H7 (cell line): Measurements from ENCODE around the gene BDNF. TPM values are rescaled to one million over a fixed set of nuclear protein-coding genes. Genes with fewer than 3 reads are reported as not detected.

Experiments
- DNase-seq: peaks from one replicate; pipeline ENCODE4 v3.0.0; 2012
- H3K27me3 ChIP-seq: 2 replicates; pipeline ENCODE4 v1.6.0; 2011; ENCODE audit warnings: mild to moderate bottlenecking, low read length; ENCODE audit not compliant: control insufficient read depth, insufficient read depth
- H3K36me3 ChIP-seq: replicated peaks from 2 replicates; pipeline ENCODE4 v1.5.1; 2011; ENCODE audit warnings: low read length; ENCODE audit not compliant: control insufficient read depth, insufficient read depth
- H3K4me3 ChIP-seq: 2 replicates; pipeline ENCODE4 v1.5.1; 2011; ENCODE audit warnings: low read depth, mild to moderate bottlenecking, control low read depth, low read length, moderate library complexity; ENCODE audit not compliant: insufficient read depth
- total RNA-seq: library from RNA; depleted of rRNA; stranded (reverse); fragments of >200 nt; shearing (Covaris generic); gene quantifications from 2 replicates; pipeline ENCODE4 v1.2.3, GENCODE V29; 2014; rRNA removed

Gene BDNF
- total RNA-seq, 1 experiment from 2014 or later: 2.2 TPM

- Histone ChIP-seq H3K4me3 (no peak overlapping the region), H3K27me3 (no peaks in the 10 kb centered on the region), H3K36me3 (peaks cover 34% of the 10 kb centered on the region)
- DNase-seq: no peak
Measured at GRCh38 chr11:27616711-27617110, 83.5 kb downstream of the BDNF start.

- no peaks in the 10 kb centered on the region for H3K27me3 ChIP-seq
- H3K36me3 ChIP-seq: peaks cover 32% of the 10 kb centered on the region
- DNase-seq: no peak
- no peak overlapping the region for H3K4me3 ChIP-seq
Measured at GRCh38 chr11:27615833-27616232, 84.4 kb downstream of the BDNF start.

GRCh38 chr11:27614092-27614491 lies 86.2 kb downstream of the BDNF start:
- no peak for DNase-seq
- Histone ChIP-seq H3K27me3 (no peaks in the 10 kb centered on the region), H3K36me3 (peaks cover 21% of the 10 kb centered on the region), H3K4me3 (no peak overlapping the region)

GRCh38 chr11:27612932-27613880 lies 87.0 kb downstream of the BDNF start:
- Histone ChIP-seq H3K36me3 (peaks cover 14% of the 10 kb centered on the region), H3K27me3 (no peaks in the 10 kb centered on the region), H3K4me3 (no peak overlapping the region)
- no peak for DNase-seq

- Histone ChIP-seq H3K36me3 (peaks cover 5% of the 10 kb centered on the region), H3K27me3 (no peaks in the 10 kb centered on the region), H3K4me3 (no peak overlapping the region)
- DNase-seq: no peak
Measured at GRCh38 chr11:27611947-27612455, 88.3 kb downstream of the BDNF start.

- no peak overlapping the region for H3K4me3 ChIP-seq
- H3K36me3 ChIP-seq: no peaks in the 10 kb centered on the region; the same call in 1 of the 2 replicates
- no peak for DNase-seq
- H3K27me3 ChIP-seq: no peaks in the 10 kb centered on the region
Measured at GRCh38 chr11:27611390-27611789, 88.9 kb downstream of the BDNF start.

GRCh38 chr11:27610946-27611345 lies 89.3 kb downstream of the BDNF start:
- DNase-seq: no peak
- Histone ChIP-seq H3K36me3 (no peaks in the 10 kb centered on the region; the same call in 1 of the 2 replicates), H3K4me3 (no peak overlapping the region), H3K27me3 (no peaks in the 10 kb centered on the region)

GRCh38 chr11:27610280-27610679 lies 90.0 kb downstream of the BDNF start:
- Histone ChIP-seq H3K27me3 (no peaks in the 10 kb centered on the region), H3K4me3 (no peak overlapping the region), H3K36me3 (no peaks in the 10 kb centered on the region)
- DNase-seq: no peak

GRCh38 chr11:27608951-27609350 lies 91.3 kb downstream of the BDNF start:
- H3K4me3 ChIP-seq: no peak overlapping the region
- DNase-seq: no peak
- no peaks in the 10 kb centered on the region for H3K27me3 ChIP-seq
- no peaks in the 10 kb centered on the region for H3K36me3 ChIP-seq

- H3K27me3 ChIP-seq: no peaks in the 10 kb centered on the region
- H3K36me3 ChIP-seq: no peaks in the 10 kb centered on the region
Measured at GRCh38 chr11:27605422-27605821, 94.8 kb downstream of the BDNF start.

More at GRCh38 chr11:27605422-27605821, 94.8 kb downstream of the BDNF start:
- no peak overlapping the region for H3K4me3 ChIP-seq
- no peak for DNase-seq

Other genes with a start within 250 kb of the BDNF start
- gene LGR4, start 227.7 kb downstream of the BDNF start, total RNA-seq: 51.1 and 77.6 TPM in 2 replicates
- gene LIN7C, start 193.7 kb downstream of the BDNF start, total RNA-seq: 36.3 and 43.7 TPM in 2 replicates